SK-N-MC (cell line): ENCODE results near the gene CFAP69.

Experiments
- EZH2 ChIP-seq: fragments of 200-600 bp; sonication (generic); IDR thresholded peaks from one replicate; pipeline ENCODE4 v1.6.1; 2017; ENCODE audit warnings: antibody characterized with exemption
- FOXP2 ChIP-seq: optimal IDR thresholded peaks from 2 replicates; pipeline ENCODE3; 2011; ENCODE audit warnings: mild to moderate bottlenecking, moderate library complexity; ENCODE audit not compliant: insufficient read depth; ENCODE audit errors: extremely low read length, control extremely low read depth
- POLR2AphosphoS5 ChIP-seq: IDR thresholded peaks from 2 replicates; pipeline ENCODE4 v1.6.1; 2012; ENCODE audit warnings: mild to moderate bottlenecking, low read depth, low read length, borderline replicate concordance

DNA sequence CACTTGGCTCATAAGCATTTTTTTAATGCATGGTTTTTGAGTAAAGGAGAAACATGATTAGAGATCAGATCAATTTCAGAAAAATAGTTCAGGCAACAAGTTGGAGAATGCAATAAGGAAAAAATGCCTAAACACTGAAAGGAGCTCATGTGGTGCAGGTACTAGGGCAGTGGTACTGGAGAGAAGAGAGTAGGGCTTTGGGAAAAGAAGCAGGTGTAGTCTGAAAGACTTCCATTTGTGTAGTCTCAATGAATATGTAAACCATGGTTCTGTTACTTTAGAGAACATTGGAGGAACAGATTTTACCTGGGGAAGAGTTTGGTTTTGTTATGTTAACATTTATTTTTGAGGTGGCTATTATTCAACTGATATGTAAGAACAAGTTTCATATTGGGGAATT, 107.0 kb downstream of the CFAP69 start:
- TF ChIP-seq POLR2AphosphoS5 (no peak), FOXP2 (no peak), EZH2 (no peak)
